Measurements from ENCODE around the gene CDADC1.
A peak's percentile ranks its signal among the peaks of the same experiment; 100 is the strongest.

The CDADC1 gene

GRCh38 chr13:49235856-49236431, 11.8 kb upstream of the CDADC1 start:
- H3K4me3 ChIP-seq (ENCODE audit: low read depth, low read length), result no peak overlapping the region

GRCh38 chr13:49238621-49239020, 9.1 kb upstream of the CDADC1 start:
- H3K4me3 ChIP-seq (ENCODE audit: low read depth, low read length), result no peak overlapping the region

GRCh38 chr13:49240017-49240416, 7.7 kb upstream of the CDADC1 start:
- H3K4me3 ChIP-seq (ENCODE audit: low read depth, low read length), result no peak overlapping the region

- H3K4me3 ChIP-seq (ENCODE audit: low read depth, low read length), result no peak overlapping the region
Measured at GRCh38 chr13:49241296-49241695, 6.4 kb upstream of the CDADC1 start.

GRCh38 chr13:49245101-49245500, 2.6 kb upstream of the CDADC1 start:
- no peak overlapping the region for H3K4me3 ChIP-seq (ENCODE audit: low read depth, low read length)

GRCh38 chr13:49246850-49247642, 679 bp upstream of the CDADC1 start:
- peak overlapping the region; percentile 94 for H3K4me3 ChIP-seq (ENCODE audit: low read depth, low read length)

GRCh38 chr13:49248622-49249002, 887 bp downstream of the CDADC1 start:
- H3K4me3 ChIP-seq (ENCODE audit: low read depth, low read length), result peak overlapping the region; percentile 94

GRCh38 chr13:49251326-49251725, 3.6 kb downstream of the CDADC1 start:
- no peak overlapping the region for H3K4me3 ChIP-seq (ENCODE audit: low read depth, low read length)

GRCh38 chr13:49253310-49253709, 5.6 kb downstream of the CDADC1 start:
- no peak overlapping the region for H3K4me3 ChIP-seq (ENCODE audit: low read depth, low read length)

GRCh38 chr13:49254007-49254406, 6.3 kb downstream of the CDADC1 start:
- no peak overlapping the region for H3K4me3 ChIP-seq (ENCODE audit: low read depth, low read length)

- H3K4me3 ChIP-seq (ENCODE audit: low read depth, low read length), result no peak overlapping the region
Measured at GRCh38 chr13:49256841-49257240, 9.1 kb downstream of the CDADC1 start.

GRCh38 chr13:49258089-49258796, 10.5 kb downstream of the CDADC1 start:
- no peak overlapping the region for H3K4me3 ChIP-seq (ENCODE audit: low read depth, low read length)

GRCh38 chr13:49259586-49259985, 11.9 kb downstream of the CDADC1 start:
- H3K4me3 ChIP-seq (ENCODE audit: low read depth, low read length), result no peak overlapping the region

GRCh38 chr13:49262634-49263033, 14.9 kb downstream of the CDADC1 start:
- H3K4me3 ChIP-seq (ENCODE audit: low read depth, low read length), result no peak overlapping the region

- H3K4me3 ChIP-seq (ENCODE audit: low read depth, low read length), result no peak overlapping the region
Measured at GRCh38 chr13:49265822-49266221, 18.1 kb downstream of the CDADC1 start.

- H3K4me3 ChIP-seq (ENCODE audit: low read depth, low read length), result no peak overlapping the region
Measured at GRCh38 chr13:49271264-49271663, 23.5 kb downstream of the CDADC1 start.

- no peak overlapping the region for H3K4me3 ChIP-seq (ENCODE audit: low read depth, low read length)
Measured at GRCh38 chr13:49272296-49272695, 24.6 kb downstream of the CDADC1 start.

GRCh38 chr13:49278211-49278610, 30.5 kb downstream of the CDADC1 start:
- H3K4me3 ChIP-seq (ENCODE audit: low read depth, low read length), result no peak overlapping the region

- H3K4me3 ChIP-seq (ENCODE audit: low read depth, low read length), result no peak overlapping the region
Measured at GRCh38 chr13:49279112-49279511, 31.4 kb downstream of the CDADC1 start.

GRCh38 chr13:49279885-49280284, 32.2 kb downstream of the CDADC1 start:
- H3K4me3 ChIP-seq (ENCODE audit: low read depth, low read length), result no peak overlapping the region

- H3K4me3 ChIP-seq (ENCODE audit: low read depth, low read length), result no peak overlapping the region
Measured at GRCh38 chr13:49287995-49288394, 40.3 kb downstream of the CDADC1 start.

GRCh38 chr13:49288458-49288857, 40.7 kb downstream of the CDADC1 start:
- H3K4me3 ChIP-seq (ENCODE audit: low read depth, low read length), result no peak overlapping the region

Data from iPS-11a (cell line).